Measurements from ENCODE around the gene TUBGCP5.

TUBGCP5 gene

DNA sequence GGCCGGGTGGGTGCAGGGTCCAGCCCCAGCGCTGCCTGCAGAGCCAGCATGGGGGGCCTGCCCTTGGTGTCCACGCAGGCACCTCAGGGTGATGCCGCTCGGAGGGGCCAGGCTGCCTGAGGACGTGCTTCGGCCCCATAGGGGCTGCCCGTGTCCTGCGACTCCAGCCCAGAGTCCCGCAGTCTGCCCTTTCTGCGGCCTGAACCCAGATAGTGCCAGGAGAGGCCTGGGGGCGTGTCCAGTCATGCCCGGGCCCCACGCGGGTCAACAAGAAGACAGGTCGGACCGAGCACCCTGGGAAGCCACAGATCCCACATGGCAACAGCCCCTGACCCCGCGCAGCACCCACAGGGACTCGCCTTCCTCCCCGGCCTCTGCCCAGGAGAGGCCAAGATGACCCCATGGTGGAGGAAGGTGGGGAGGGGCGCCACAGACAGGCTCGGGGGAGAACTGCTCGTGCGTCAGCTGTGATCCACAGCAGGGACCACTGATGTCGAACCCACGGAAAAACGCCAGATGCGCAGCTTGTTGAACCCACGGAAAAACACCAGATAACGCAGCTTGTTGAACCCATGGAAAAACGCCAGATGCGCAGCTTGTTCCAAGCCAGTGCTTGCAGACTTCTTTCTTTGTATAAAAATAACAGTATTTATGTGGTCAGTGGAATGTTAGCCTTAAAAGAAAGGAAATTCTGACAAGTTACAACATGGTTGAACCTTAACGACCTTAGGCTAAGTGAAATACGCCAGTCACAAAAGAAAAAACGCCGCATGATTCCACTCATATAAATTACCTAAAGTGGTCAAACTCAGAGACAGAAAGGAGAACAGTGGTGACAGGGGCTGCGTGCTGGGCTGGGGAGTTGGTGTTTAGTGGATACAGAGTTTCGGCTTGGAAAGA lies 87.7 kb downstream of the TUBGCP5 start:
- DNase-seq = no peak

DNA sequence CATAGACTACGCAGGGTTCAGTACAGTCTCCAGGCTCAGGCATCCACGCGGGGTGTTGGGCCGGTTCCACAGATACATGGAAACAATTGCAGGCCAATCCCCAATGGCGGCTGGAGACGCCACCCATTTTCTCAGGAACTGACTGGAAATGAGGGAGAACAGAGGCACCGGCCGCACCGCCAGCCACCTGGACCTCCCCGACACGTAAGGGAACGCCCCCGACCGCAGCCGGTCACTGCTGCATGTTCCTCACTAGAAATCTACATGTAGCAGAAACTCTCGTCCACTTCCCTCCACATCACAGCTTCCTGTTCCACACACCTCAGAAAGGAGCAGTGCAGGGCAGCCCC lies 88.4 kb downstream of the TUBGCP5 start:
- no peak for DNase-seq

- no peak for DNase-seq
Observed at GRCh38 chr15:22950256-22950990, 88.9 kb downstream of the TUBGCP5 start.

Measured in OCI-M1 (cell line).